Measurements from ENCODE around the gene DACH1. TPM values are rescaled to one million over a fixed set of nuclear protein-coding genes. Genes with fewer than 3 reads are reported as not detected.

The DACH1 gene
- total and polyA plus RNA-seq, 12 donors: 1.2 to 5.2 (median 2.6) TPM

DNA sequence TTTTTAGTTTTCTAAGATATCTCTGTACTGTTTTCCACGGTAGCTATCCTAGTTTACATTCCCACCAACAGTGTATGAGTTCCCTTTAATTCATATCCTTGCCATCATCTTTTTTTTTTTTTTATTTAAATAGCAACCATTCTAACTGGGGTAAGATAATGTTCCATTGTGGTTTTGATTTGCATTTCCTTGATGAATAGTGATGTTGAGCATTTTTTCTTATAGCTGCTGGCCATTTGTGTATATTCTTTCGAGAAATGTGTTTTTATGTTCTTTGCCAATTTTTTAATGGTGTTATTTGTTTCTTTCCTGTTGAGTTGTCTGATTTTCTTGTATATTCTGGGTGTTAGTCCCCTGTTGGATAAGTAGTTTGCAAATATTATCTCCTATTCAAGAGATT lies 454.8 kb downstream of the DACH1 start:
- Histone ChIP-seq H3K9me3 (peaks cover 0 to 16% (median 0%) of the 10 kb centered on the region in 11 donors), H3K27me3 (no peaks in the 10 kb centered on the region), H3K36me3 (no peaks in the 10 kb centered on the region), H3K4me3 (no peak overlapping the region), H3K27ac (no peak overlapping the region), H3K4me1 (no peaks in the 10 kb centered on the region)
- intact Hi-C loops (cut with DNase I): no loop called here
- WGBS, 2 donors: 64% methylated on average over 2 of the region's 2 CpGs
- TF ChIP-seq, protein P1, sequence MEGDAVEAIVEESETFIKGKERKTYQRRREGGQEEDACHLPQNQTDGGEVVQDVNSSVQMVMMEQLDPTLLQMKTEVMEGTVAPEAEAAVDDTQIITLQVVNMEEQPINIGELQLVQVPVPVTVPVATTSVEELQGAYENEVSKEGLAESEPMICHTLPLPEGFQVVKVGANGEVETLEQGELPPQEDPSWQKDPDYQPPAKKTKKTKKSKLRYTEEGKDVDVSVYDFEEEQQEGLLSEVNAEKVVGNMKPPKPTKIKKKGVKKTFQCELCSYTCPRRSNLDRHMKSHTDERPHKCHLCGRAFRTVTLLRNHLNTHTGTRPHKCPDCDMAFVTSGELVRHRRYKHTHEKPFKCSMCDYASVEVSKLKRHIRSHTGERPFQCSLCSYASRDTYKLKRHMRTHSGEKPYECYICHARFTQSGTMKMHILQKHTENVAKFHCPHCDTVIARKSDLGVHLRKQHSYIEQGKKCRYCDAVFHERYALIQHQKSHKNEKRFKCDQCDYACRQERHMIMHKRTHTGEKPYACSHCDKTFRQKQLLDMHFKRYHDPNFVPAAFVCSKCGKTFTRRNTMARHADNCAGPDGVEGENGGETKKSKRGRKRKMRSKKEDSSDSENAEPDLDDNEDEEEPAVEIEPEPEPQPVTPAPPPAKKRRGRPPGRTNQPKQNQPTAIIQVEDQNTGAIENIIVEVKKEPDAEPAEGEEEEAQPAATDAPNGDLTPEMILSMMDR (IDR thresholded peaks at IDR 0.05): no peak
- DNase-seq (no peak), ATAC-seq (no peak)

DNA sequence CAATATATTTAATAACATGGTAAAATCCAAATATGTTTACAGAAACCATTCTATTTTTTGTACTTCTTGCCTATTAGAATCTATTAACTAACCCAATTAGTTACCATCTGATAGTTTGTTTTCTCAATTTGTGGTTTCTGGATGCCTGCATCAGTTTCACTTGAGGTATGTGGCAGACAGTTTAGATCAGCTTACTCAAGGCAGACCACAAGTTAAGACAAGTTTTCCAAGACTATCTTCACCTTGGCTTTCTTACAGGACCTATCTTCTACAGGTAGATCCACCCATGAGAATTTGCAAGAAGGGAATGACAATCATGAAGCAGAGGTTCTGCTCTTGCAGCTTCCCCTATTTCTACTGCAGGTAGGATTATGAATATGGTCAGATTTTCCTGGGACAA lies 458.6 kb downstream of the DACH1 start:
- Histone ChIP-seq H3K9me3 (no peaks in the 10 kb centered on the region), H3K4me3 (no peak overlapping the region), H3K4me1 (no peaks in the 10 kb centered on the region), H3K27ac (no peak overlapping the region), H3K36me3 (no peaks in the 10 kb centered on the region), H3K27me3 (no peaks in the 10 kb centered on the region)
- DNase-seq (no peak), ATAC-seq (no peak)
- TF ChIP-seq, protein P1 (IDR thresholded peaks at IDR 0.05): no peak
- intact Hi-C loops (cut with DNase I): no loop called here

DNA sequence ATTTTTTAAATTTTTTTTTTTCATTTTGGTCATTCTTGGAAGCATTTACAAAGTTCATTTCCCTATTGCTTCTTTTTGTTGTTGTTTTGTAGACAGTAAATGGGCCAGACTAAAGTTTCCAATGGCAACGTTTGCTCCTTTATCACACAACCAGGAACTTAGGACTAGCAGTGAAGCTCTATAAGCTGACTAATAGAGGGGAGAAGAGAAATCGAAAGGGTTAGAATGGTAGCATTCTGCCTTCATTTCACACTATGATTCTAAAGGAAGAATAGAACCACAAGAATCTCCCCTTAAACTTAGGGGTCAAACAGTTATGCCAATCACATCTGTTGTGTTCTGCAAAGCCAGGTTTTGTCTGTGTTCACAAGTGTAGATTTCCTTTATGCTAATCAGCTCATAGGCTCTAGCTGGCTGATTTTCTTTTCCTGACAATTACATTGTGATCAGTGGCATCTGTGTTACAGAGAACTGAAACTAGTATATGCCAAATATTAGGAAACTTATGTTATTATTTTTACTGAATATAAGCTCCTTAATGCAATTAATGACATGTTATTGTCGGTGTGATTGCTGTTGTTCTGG lies 467.3 kb downstream of the DACH1 start:
- Histone ChIP-seq H3K4me1 (peaks cover 0 to 7% (median 0%) of the 10 kb centered on the region in 9 donors), H3K27ac (no peak overlapping the region), H3K4me3 (no peak overlapping the region), H3K27me3 (no peaks in the 10 kb centered on the region), H3K36me3 (no peaks in the 10 kb centered on the region), H3K9me3 (no peaks in the 10 kb centered on the region)
- intact Hi-C loops (cut with DNase I): loop anchor here in 2 of 10 donors (10.0 kb wide), 2 partner anchors 135 to 465 kb away; partner anchors contain the start of gene DACH1 (in 1 of the 2)
- 60 to 73% methylated on average over 3 of the region's 3 CpGs for WGBS, 2 donors
- no peak for ATAC-seq
- DNase-seq: no peak
- TF ChIP-seq, protein P1 (IDR thresholded peaks at IDR 0.05): no peak

DNA sequence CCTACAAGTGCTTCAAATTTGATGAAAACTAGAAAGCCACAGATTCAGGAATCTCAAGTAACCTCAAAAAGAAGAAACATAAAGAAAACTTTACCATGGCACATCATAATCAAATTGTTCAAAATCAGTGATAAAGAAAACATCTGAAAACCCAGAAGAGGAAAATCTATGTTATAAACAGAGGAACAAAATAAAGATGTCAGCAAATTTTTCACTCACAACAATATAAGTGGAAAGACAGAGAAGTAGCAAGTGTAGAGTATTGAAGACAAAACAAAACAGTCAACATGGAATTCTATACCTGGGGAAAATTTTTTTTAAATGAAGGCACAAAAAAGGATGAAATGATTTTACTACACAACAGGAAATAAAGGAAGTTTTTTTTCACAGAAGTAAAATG lies 470.9 kb downstream of the DACH1 start:
- Histone ChIP-seq H3K27ac (no peak overlapping the region), H3K4me3 (no peak overlapping the region), H3K4me1 (peaks cover 0 to 8% (median 0%) of the 10 kb centered on the region in 9 donors), H3K9me3 (peaks cover 0 to 7% (median under 1%) of the 10 kb centered on the region in 11 donors), H3K36me3 (no peaks in the 10 kb centered on the region), H3K27me3 (no peaks in the 10 kb centered on the region)
- TF ChIP-seq, protein P1 (IDR thresholded peaks at IDR 0.05): no peak
- intact Hi-C loops (cut with DNase I): loop anchor here in 2 of 10 donors (10.0 kb wide), 2 partner anchors 131 to 469 kb away; partner anchors contain the start of gene DACH1 (in 1 of the 2)
- DNase-seq (no peak), ATAC-seq (no peak)

Measured in heart right ventricle (tissue), 16 donors.